ENCODE measurements around the gene PCBP3. TPM values are rescaled to one million over a fixed set of nuclear protein-coding genes. Genes with fewer than 3 reads are reported as not detected.

PCBP3 gene
- total RNA-seq, 6 experiments from 2014 or later, result not detected

- Mint-ChIP-seq H3K4me1 (ENCODE audit: low read depth) (peaks cover 4% of the 10 kb centered on the region; the same call in 1 of the 2 replicates), H3K4me3 (no peak overlapping the region), H3K36me3 (ENCODE audit: low read depth) (peaks cover 2% of the 10 kb centered on the region), H3K27ac (no peak overlapping the region), H3K9me3 (peaks cover 25% of the 10 kb centered on the region), H3K27me3 (ENCODE audit: insufficient read depth) (peaks cover 26% of the 10 kb centered on the region)
- DNase-seq, result no peak
- TF ChIP-seq CTCF (IDR thresholded peaks at IDR 0.05), result no peak
Measured at GRCh38 chr21:45598109-45598508, 45.4 kb upstream of the PCBP3 start.

GRCh38 chr21:45598666-45599065 lies 44.9 kb upstream of the PCBP3 start:
- no peak for DNase-seq
- Mint-ChIP-seq H3K27me3 (ENCODE audit: insufficient read depth) (peaks cover 26% of the 10 kb centered on the region), H3K4me1 (ENCODE audit: low read depth) (peaks cover 4% of the 10 kb centered on the region; the same call in 1 of the 2 replicates), H3K27ac (no peak overlapping the region), H3K36me3 (ENCODE audit: low read depth) (peaks cover 8% of the 10 kb centered on the region), H3K4me3 (no peak overlapping the region), H3K9me3 (peaks cover 31% of the 10 kb centered on the region)
- no peak for TF ChIP-seq CTCF (IDR thresholded peaks at IDR 0.05)

GRCh38 chr21:45599146-45599581 lies 44.4 kb upstream of the PCBP3 start:
- no peak for DNase-seq
- TF ChIP-seq CTCF (IDR thresholded peaks at IDR 0.05), result no peak
- peaks cover 23% of the 10 kb centered on the region for H3K27me3 Mint-ChIP-seq (ENCODE audit: insufficient read depth)
- H3K4me3 Mint-ChIP-seq, result no peak overlapping the region
- H3K27ac Mint-ChIP-seq, result no peak overlapping the region
- H3K9me3 Mint-ChIP-seq, result peaks cover 36% of the 10 kb centered on the region
- peaks cover 4% of the 10 kb centered on the region; the same call in 1 of the 2 replicates for H3K4me1 Mint-ChIP-seq (ENCODE audit: low read depth)
- peaks cover 13% of the 10 kb centered on the region for H3K36me3 Mint-ChIP-seq (ENCODE audit: low read depth)

- H3K4me3 Mint-ChIP-seq, result no peak overlapping the region
- no peak for TF ChIP-seq CTCF (IDR thresholded peaks at IDR 0.05)
- peaks cover 16% of the 10 kb centered on the region for H3K36me3 Mint-ChIP-seq (ENCODE audit: low read depth)
- H3K9me3 Mint-ChIP-seq, result peaks cover 40% of the 10 kb centered on the region
- no peak for DNase-seq
- peaks cover 4% of the 10 kb centered on the region; the same call in 1 of the 2 replicates for H3K4me1 Mint-ChIP-seq (ENCODE audit: low read depth)
- H3K27me3 Mint-ChIP-seq (ENCODE audit: insufficient read depth), result peaks cover 17% of the 10 kb centered on the region
- no peak overlapping the region for H3K27ac Mint-ChIP-seq
Measured at GRCh38 chr21:45600248-45600647, 43.3 kb upstream of the PCBP3 start.

GRCh38 chr21:45601551-45601950 lies 42.0 kb upstream of the PCBP3 start:
- DNase-seq, result no peak
- Mint-ChIP-seq H3K36me3 (ENCODE audit: low read depth) (peaks cover 16% of the 10 kb centered on the region), H3K4me1 (ENCODE audit: low read depth) (peaks cover 4% of the 10 kb centered on the region; the same call in 1 of the 2 replicates), H3K27ac (no peak overlapping the region), H3K9me3 (peaks cover 40% of the 10 kb centered on the region), H3K4me3 (no peak overlapping the region), H3K27me3 (ENCODE audit: insufficient read depth) (peaks cover 15% of the 10 kb centered on the region)
- TF ChIP-seq CTCF (IDR thresholded peaks at IDR 0.05), result no peak

GRCh38 chr21:45602106-45602505 lies 41.4 kb upstream of the PCBP3 start:
- peaks cover 40% of the 10 kb centered on the region for H3K9me3 Mint-ChIP-seq
- peaks cover 17% of the 10 kb centered on the region for H3K27me3 Mint-ChIP-seq (ENCODE audit: insufficient read depth)
- DNase-seq, result no peak
- no peak overlapping the region for H3K4me3 Mint-ChIP-seq
- no peak overlapping the region for H3K27ac Mint-ChIP-seq
- no peak for TF ChIP-seq CTCF (IDR thresholded peaks at IDR 0.05)
- no peaks in the 10 kb centered on the region for H3K4me1 Mint-ChIP-seq (ENCODE audit: low read depth)
- peaks cover 16% of the 10 kb centered on the region for H3K36me3 Mint-ChIP-seq (ENCODE audit: low read depth)

All from HFFc6 (cell line).